GM12878 (cell line): Measurements from ENCODE around the gene CRYGS. TPM values are rescaled to one million over a fixed set of nuclear protein-coding genes. Genes with fewer than 3 reads are reported as not detected.

Experiments
- ASH2L ChIP-seq: fragments of 300-600, 200-600 bp; sonication (generic); IDR thresholded peaks from 2 replicates; pipeline ENCODE4 v1.6.1; 2017; ENCODE audit warnings: low read depth, mild to moderate bottlenecking, borderline replicate concordance
- ATF7 ChIP-seq: fragments of 450-650 bp; IDR thresholded peaks from 2 replicates; pipeline ENCODE4 v1.6.1; 2016; ENCODE audit warnings: low read depth, mild to moderate bottlenecking
- BCL11A ChIP-seq: IDR thresholded peaks from 2 replicates; pipeline ENCODE4 v1.6.1; 2011; ENCODE audit warnings: low read depth, low read length
- CBX5 ChIP-seq: sonication (generic); IDR thresholded peaks from 2 replicates; pipeline ENCODE4 v1.6.1; 2016; ENCODE audit warnings: low read depth, moderate library complexity, mild to moderate bottlenecking, inconsistent platforms
- HCFC1 ChIP-seq: fragments of 150-350 bp; IDR thresholded peaks from 2 replicates; pipeline ENCODE4 v1.6.1; 2014; ENCODE audit warnings: low read length
- IKZF2 ChIP-seq, 2 experiments: fragments of 450-650 bp; IDR thresholded peaks; 2 replicates each; pipeline ENCODE4 v1.6.1; 2017; ENCODE audit warnings: mild to moderate bottlenecking in 2 of 2, moderate library complexity in 2 of 2
- NFXL1 ChIP-seq: fragments of 450-650 bp; IDR thresholded peaks from 2 replicates; pipeline ENCODE4 v1.6.1; 2017; ENCODE audit warnings: antibody characterized with exemption, mild to moderate bottlenecking, borderline replicate concordance
- NFYA ChIP-seq: IDR thresholded peaks from 2 replicates; pipeline ENCODE4 v1.6.1; 2011; ENCODE audit warnings: low read depth, mild to moderate bottlenecking, low read length, improper control_type of control experiment, borderline replicate concordance
- POLR2A ChIP-seq: IDR thresholded peaks from 2 replicates; pipeline ENCODE4 v1.6.1; 2011; ENCODE audit warnings: low read depth, mild to moderate bottlenecking, low read length
- SMC3 ChIP-seq: IDR thresholded peaks from 2 replicates; pipeline ENCODE4 v1.6.1; 2011; ENCODE audit warnings: low read length, improper control_type of control experiment, borderline replicate concordance
- YBX1 ChIP-seq: fragments of 450-650 bp; IDR thresholded peaks from 2 replicates; pipeline ENCODE4 v1.6.1; 2016; ENCODE audit warnings: antibody characterized with exemption
- ZBED1 ChIP-seq: IDR thresholded peaks from 2 replicates; pipeline ENCODE4 v1.6.1; 2016; ENCODE audit warnings: borderline replicate concordance
- polyA plus RNA-seq, 11 experiments: library from polyadenylated mRNA; depleted of rRNA in 4 of 11; unstranded in 6 of 11; stranded (reverse) in 5 of 11; fragments of >200 nt; fragmentation: Nextera tagmentation in 4 of 11; fragmentation: Illumina TruSeq in 1 of 11; extraction: Ambion mirVana in 4 of 11; extraction: Trizol in 1 of 11; gene quantifications; 1 replicate in 1 of 11; 2 replicates in 10 of 11; pipeline versions ENCODE4 v1.2.1 to v1.2.3, GENCODE V29; 2011 to 2016; ENCODE audit warnings: inconsistent platforms in 2 of 11, missing spikeins in 2 of 11, low read depth in 1 of 11
- total RNA-seq, 4 experiments: library from RNA; depleted of rRNA in 3 of 4; stranded (reverse); fragments of >200 nt in 3 of 4; fragmentation: Illumina TruSeq in 1 of 4; extraction: Trizol in 1 of 4; gene quantifications; 2 replicates each; pipeline versions ENCODE4 v1.2.1 to v1.2.3, GENCODE V29; 2013 to 2021
- TF ChIP-seq, protein P1 (sequence below): fragments of 450-650 bp; IDR thresholded peaks from 2 replicates; pipeline ENCODE4 v1.6.1; 2017; ENCODE audit warnings: mild to moderate bottlenecking, moderate library complexity
- TF ChIP-seq, protein P2 (sequence below): IDR thresholded peaks from 2 replicates; pipeline ENCODE4 v1.6.1; 2011; ENCODE audit warnings: borderline replicate concordance, low read depth, mild to moderate bottlenecking, moderate library complexity, low read length; ENCODE audit not compliant: insufficient read depth, poor library complexity, severe bottlenecking
- TF ChIP-seq, protein P3 (sequence below): fragments of 450-650 bp; formaldehyde crosslinking; IDR thresholded peaks from 2 replicates; pipeline ENCODE4 v1.4.0; 2020; ENCODE audit warnings: mild to moderate bottlenecking, moderate library complexity
- TF ChIP-seq, protein P4 (sequence below): IDR thresholded peaks from 2 replicates; pipeline ENCODE4 v1.6.1; 2011; ENCODE audit warnings: low read depth, mild to moderate bottlenecking, low read length, moderate library complexity, borderline replicate concordance; ENCODE audit errors: extremely low read depth
- TF ChIP-seq, protein P5 (sequence below): fragments of 150-350 bp; IDR thresholded peaks from 2 replicates; pipeline ENCODE4 v1.6.1; 2014; ENCODE audit warnings: mild to moderate bottlenecking, low read depth, low read length

CRYGS gene
- total and polyA plus RNA-seq, 10 of the 15 experiments (the other 5 are each of a cell fraction or from before 2014, with no cell fraction given): 1.1 to 6.0 (median 2.5) TPM

DNA sequence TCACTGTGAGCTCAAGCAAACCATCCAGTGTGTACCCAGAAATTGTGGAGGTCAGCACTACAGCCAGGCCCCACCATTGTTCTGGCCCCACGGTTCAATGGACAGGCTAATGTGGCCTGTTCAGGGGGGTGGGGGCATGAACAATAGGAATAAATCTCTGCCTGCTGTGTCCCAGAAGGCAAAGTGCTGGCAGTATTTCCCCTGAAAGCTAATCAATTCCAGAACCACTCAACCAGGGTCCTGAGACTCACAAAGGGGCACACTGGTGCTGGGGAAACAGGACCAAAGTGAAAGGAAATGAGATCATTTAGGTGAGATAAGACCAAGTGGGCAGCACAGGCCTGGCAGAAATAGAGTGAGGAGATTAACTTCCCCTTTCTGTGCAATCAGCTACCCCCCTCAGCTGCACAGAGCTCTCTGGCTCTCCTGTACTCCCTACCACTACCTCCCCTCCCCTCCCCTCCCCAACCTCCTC is 11.5 kb downstream of the CRYGS start (continued):
- TF ChIP-seq, protein P1, sequence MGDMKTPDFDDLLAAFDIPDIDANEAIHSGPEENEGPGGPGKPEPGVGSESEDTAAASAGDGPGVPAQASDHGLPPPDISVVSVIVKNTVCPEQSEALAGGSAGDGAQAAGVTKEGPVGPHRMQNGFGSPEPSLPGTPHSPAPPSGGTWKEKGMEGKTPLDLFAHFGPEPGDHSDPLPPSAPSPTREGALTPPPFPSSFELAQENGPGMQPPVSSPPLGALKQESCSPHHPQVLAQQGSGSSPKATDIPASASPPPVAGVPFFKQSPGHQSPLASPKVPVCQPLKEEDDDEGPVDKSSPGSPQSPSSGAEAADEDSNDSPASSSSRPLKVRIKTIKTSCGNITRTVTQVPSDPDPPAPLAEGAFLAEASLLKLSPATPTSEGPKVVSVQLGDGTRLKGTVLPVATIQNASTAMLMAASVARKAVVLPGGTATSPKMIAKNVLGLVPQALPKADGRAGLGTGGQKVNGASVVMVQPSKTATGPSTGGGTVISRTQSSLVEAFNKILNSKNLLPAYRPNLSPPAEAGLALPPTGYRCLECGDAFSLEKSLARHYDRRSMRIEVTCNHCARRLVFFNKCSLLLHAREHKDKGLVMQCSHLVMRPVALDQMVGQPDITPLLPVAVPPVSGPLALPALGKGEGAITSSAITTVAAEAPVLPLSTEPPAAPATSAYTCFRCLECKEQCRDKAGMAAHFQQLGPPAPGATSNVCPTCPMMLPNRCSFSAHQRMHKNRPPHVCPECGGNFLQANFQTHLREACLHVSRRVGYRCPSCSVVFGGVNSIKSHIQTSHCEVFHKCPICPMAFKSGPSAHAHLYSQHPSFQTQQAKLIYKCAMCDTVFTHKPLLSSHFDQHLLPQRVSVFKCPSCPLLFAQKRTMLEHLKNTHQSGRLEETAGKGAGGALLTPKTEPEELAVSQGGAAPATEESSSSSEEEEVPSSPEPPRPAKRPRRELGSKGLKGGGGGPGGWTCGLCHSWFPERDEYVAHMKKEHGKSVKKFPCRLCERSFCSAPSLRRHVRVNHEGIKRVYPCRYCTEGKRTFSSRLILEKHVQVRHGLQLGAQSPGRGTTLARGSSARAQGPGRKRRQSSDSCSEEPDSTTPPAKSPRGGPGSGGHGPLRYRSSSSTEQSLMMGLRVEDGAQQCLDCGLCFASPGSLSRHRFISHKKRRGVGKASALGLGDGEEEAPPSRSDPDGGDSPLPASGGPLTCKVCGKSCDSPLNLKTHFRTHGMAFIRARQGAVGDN: 0 out of 2 replicates have a peak, but pooled peaks have one; percentile 37
- TF ChIP-seq HCFC1 (no peak), ASH2L (no peak), CBX5 (no peak), NFXL1 (no peak), ATF7 (peak; percentile 93), IKZF2 (IDR thresholded peaks at IDR 0.05) (peak; percentile 87 to 90), YBX1 (no peak), POLR2A (no peak), BCL11A (peak; percentile 41; the same call in 1 of the 2 replicates), NFYA (no peak), ZBED1 (peak; percentile 80; the same call in 1 of the 2 replicates), SMC3 (no peak)
- TF ChIP-seq, protein P2, sequence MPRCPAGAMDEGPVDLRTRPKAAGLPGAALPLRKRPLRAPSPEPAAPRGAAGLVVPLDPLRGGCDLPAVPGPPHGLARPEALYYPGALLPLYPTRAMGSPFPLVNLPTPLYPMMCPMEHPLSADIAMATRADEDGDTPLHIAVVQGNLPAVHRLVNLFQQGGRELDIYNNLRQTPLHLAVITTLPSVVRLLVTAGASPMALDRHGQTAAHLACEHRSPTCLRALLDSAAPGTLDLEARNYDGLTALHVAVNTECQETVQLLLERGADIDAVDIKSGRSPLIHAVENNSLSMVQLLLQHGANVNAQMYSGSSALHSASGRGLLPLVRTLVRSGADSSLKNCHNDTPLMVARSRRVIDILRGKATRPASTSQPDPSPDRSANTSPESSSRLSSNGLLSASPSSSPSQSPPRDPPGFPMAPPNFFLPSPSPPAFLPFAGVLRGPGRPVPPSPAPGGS: peak; percentile 66
- TF ChIP-seq, protein P3, sequence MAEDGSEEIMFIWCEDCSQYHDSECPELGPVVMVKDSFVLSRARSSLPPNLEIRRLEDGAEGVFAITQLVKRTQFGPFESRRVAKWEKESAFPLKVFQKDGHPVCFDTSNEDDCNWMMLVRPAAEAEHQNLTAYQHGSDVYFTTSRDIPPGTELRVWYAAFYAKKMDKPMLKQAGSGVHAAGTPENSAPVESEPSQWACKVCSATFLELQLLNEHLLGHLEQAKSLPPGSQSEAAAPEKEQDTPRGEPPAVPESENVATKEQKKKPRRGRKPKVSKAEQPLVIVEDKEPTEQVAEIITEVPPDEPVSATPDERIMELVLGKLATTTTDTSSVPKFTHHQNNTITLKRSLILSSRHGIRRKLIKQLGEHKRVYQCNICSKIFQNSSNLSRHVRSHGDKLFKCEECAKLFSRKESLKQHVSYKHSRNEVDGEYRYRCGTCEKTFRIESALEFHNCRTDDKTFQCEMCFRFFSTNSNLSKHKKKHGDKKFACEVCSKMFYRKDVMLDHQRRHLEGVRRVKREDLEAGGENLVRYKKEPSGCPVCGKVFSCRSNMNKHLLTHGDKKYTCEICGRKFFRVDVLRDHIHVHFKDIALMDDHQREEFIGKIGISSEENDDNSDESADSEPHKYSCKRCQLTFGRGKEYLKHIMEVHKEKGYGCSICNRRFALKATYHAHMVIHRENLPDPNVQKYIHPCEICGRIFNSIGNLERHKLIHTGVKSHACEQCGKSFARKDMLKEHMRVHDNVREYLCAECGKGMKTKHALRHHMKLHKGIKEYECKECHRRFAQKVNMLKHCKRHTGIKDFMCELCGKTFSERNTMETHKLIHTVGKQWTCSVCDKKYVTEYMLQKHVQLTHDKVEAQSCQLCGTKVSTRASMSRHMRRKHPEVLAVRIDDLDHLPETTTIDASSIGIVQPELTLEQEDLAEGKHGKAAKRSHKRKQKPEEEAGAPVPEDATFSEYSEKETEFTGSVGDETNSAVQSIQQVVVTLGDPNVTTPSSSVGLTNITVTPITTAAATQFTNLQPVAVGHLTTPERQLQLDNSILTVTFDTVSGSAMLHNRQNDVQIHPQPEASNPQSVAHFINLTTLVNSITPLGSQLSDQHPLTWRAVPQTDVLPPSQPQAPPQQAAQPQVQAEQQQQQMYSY: no peak
- TF ChIP-seq, protein P4, sequence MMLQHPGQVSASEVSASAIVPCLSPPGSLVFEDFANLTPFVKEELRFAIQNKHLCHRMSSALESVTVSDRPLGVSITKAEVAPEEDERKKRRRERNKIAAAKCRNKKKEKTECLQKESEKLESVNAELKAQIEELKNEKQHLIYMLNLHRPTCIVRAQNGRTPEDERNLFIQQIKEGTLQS: no peak
- TF ChIP-seq, protein P5, sequence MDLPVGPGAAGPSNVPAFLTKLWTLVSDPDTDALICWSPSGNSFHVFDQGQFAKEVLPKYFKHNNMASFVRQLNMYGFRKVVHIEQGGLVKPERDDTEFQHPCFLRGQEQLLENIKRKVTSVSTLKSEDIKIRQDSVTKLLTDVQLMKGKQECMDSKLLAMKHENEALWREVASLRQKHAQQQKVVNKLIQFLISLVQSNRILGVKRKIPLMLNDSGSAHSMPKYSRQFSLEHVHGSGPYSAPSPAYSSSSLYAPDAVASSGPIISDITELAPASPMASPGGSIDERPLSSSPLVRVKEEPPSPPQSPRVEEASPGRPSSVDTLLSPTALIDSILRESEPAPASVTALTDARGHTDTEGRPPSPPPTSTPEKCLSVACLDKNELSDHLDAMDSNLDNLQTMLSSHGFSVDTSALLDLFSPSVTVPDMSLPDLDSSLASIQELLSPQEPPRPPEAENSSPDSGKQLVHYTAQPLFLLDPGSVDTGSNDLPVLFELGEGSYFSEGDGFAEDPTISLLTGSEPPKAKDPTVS: no peak
